OCI-LY1 (cell line): Measurements from ENCODE around the gene D2HGDH.

ENCODE experiments used
- H2AFZ ChIP-seq: fragments of 200-600 bp; sonication (generic), shearing (Covaris generic); 2 replicates; pipeline ENCODE4 v1.6.0; 2014; ENCODE audit warnings: antibody characterized with exemption, mild to moderate bottlenecking, low read length
- H3F3A ChIP-seq: fragments of 200-600 bp; sonication (generic), shearing (Covaris generic); 2 replicates; pipeline ENCODE4 v1.6.0; 2014; ENCODE audit warnings: mild to moderate bottlenecking, antibody characterized with exemption, low read length, moderate library complexity; ENCODE audit not compliant: insufficient read depth
- H3K27ac ChIP-seq: fragments of 200-600 bp; sonication (generic); 2 replicates; pipeline ENCODE4 v1.5.1; 2014; ENCODE audit warnings: low read length, mixed run types, mild to moderate bottlenecking, low read depth; ENCODE audit not compliant: poor library complexity, severe bottlenecking
- H3K27me3 ChIP-seq: fragments of 200-600 bp; sonication (generic); 2 replicates; pipeline ENCODE4 v1.6.0; 2014; ENCODE audit warnings: antibody characterized with exemption, mild to moderate bottlenecking, low read length, moderate library complexity; ENCODE audit not compliant: insufficient read depth
- H3K36me3 ChIP-seq: fragments of 200-600 bp; sonication (generic); 2 replicates; pipeline ENCODE4 v1.6.1; 2014; ENCODE audit warnings: mild to moderate bottlenecking, antibody characterized with exemption, low read length, moderate library complexity, mixed read lengths; ENCODE audit not compliant: insufficient read depth
- H3K4me1 ChIP-seq: fragments of 200-600 bp; sonication (generic); 2 replicates; pipeline ENCODE4 v1.5.1; 2014; ENCODE audit warnings: mild to moderate bottlenecking, low read length, moderate library complexity; ENCODE audit not compliant: insufficient read depth, severe bottlenecking
- H3K4me2 ChIP-seq: fragments of 200-600 bp; sonication (generic), shearing (Covaris generic); 2 replicates; pipeline ENCODE4 v1.6.1; 2014; ENCODE audit warnings: low read length
- H3K4me3 ChIP-seq: fragments of 200-600 bp; sonication (generic); 2 replicates; pipeline ENCODE4 v1.5.1; 2014; ENCODE audit warnings: low read length, low read depth, mild to moderate bottlenecking, mixed read lengths; ENCODE audit not compliant: poor library complexity, severe bottlenecking
- H3K79me2 ChIP-seq: fragments of 200-600 bp; shearing (Covaris generic); 2 replicates; pipeline ENCODE4 v1.6.1; 2016; ENCODE audit warnings: mixed run types, low read length, mixed read lengths; ENCODE audit not compliant: insufficient read depth
- H3K9ac ChIP-seq: fragments of 200-600 bp; sonication (generic), shearing (Covaris generic); 2 replicates; pipeline ENCODE4 v1.6.1; 2014; ENCODE audit warnings: mild to moderate bottlenecking, low read length, mixed read lengths
- H3K9me2 ChIP-seq: fragments of 200-600 bp; sonication (generic), shearing (Covaris generic); 2 replicates; pipeline ENCODE4 v1.6.1; 2014; ENCODE audit warnings: low read depth, mild to moderate bottlenecking, low read length, mixed read lengths
- H3K9me3 ChIP-seq: fragments of 200-600 bp; shearing (Covaris generic); 2 replicates; pipeline ENCODE4 v1.6.1; 2014; ENCODE audit warnings: low read length, mixed read lengths
- H4K20me1 ChIP-seq: fragments of 200-600 bp; sonication (generic), shearing (Covaris generic); 2 replicates; pipeline ENCODE4 v1.6.0; 2016; ENCODE audit warnings: mild to moderate bottlenecking, low read length; ENCODE audit not compliant: insufficient read depth
- CTCF ChIP-seq: fragments of 200-600 bp; sonication (generic), shearing (Covaris generic); IDR thresholded peaks from 2 replicates; pipeline ENCODE4 v1.5.1; 2017; ENCODE audit warnings: mild to moderate bottlenecking, antibody characterized with exemption, low read length, moderate library complexity, mixed read lengths
- EZH2 ChIP-seq: fragments of 200-600 bp; sonication (generic), shearing (Covaris generic); IDR thresholded peaks from 2 replicates; pipeline ENCODE4 v1.8.0; 2017; ENCODE audit warnings: borderline replicate concordance, mixed run types, mild to moderate bottlenecking, antibody characterized with exemption, low read length, moderate library complexity, mixed read lengths

The D2HGDH gene

GRCh38 chr2:241793385-241793784 is 59.0 kb downstream of the D2HGDH start:
- Histone ChIP-seq H3K27me3 (0 out of 2 replicates have a peak, but pooled peaks cover 3% of the 10 kb centered on the region), H3F3A (no peaks in the 10 kb centered on the region), H3K79me2 (no peaks in the 10 kb centered on the region), H3K4me1 (peaks cover 6% of the 10 kb centered on the region), H3K9me2 (no peaks in the 10 kb centered on the region), H3K4me2 (no peak overlapping the region), H4K20me1 (no peaks in the 10 kb centered on the region), H3K9ac (no peak overlapping the region), H3K27ac (no peak overlapping the region), H3K9me3 (no peaks in the 10 kb centered on the region), H3K4me3 (no peak overlapping the region), H3K36me3 (no peaks in the 10 kb centered on the region), H2AFZ (no peak overlapping the region)
- no peak for TF ChIP-seq EZH2
- TF ChIP-seq CTCF: no peak

- H3K4me2 ChIP-seq: no peak overlapping the region
- H4K20me1 ChIP-seq: no peaks in the 10 kb centered on the region
- no peak overlapping the region for H3K9ac ChIP-seq
- no peaks in the 10 kb centered on the region for H3F3A ChIP-seq
- no peaks in the 10 kb centered on the region for H3K9me2 ChIP-seq
- H3K4me1 ChIP-seq: no peaks in the 10 kb centered on the region
- H3K9me3 ChIP-seq: no peaks in the 10 kb centered on the region
- no peaks in the 10 kb centered on the region for H3K79me2 ChIP-seq
- TF ChIP-seq EZH2 (no peak), CTCF (no peak)
- no peaks in the 10 kb centered on the region for H3K36me3 ChIP-seq
- no peak overlapping the region for H3K27ac ChIP-seq
- no peak overlapping the region for H3K4me3 ChIP-seq
- H2AFZ ChIP-seq: no peak overlapping the region
- H3K27me3 ChIP-seq: 0 out of 2 replicates have a peak, but pooled peaks cover 3% of the 10 kb centered on the region
These were observed 59.9 kb downstream of the D2HGDH start for GRCh38 chr2:241794250-241794823.

DNA sequence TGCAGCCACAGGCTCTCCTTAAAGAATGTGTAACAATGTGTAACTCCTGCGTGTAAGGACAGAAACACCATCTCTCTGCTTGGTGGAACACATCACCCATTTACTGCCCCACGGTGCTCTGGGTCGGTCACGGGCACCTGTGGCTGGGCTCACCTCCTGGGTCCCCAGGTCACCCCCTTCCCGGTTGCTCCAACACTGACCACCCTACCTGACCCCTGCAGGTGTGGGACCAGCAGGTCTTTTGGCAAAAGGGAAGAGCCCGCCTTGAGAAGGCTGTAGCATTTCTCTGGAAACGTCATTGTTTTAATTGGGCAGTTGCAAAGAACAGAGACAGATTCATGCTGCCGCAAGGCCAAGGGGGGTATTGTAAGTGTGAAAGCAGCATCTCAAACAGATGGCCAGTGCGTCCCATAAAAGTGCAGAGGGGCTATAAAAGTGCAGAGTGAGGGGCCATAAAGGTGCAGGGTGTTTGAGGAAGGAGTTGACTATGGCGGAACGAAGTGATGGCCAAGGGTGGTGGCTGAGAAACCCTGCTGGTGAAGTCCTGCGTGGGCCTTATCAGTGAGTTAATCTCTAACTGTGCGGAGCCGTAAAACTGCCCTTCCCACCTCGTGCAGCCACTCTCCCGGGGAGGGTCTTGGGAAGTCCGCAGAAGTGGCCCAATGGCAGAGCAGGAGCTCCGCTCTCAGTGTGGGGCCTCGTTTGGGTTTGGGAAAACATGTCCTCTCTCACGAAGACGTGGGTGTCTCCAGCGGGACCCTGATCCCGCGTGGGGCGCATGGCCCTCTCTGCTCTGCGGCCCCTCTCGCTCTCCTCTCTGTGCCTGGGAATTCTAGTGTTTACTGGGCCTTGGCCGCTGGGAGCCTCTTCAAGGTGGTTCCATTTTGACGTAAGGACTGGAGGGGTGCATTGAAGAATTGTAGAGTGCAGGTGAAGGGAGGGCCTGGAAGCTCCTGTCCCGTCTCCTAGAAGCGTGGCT is 60.9 kb downstream of the D2HGDH start:
- H3K9me2 ChIP-seq: no peaks in the 10 kb centered on the region
- H3K36me3 ChIP-seq: no peaks in the 10 kb centered on the region
- H4K20me1 ChIP-seq: no peaks in the 10 kb centered on the region
- no peak overlapping the region for H3K4me2 ChIP-seq
- no peaks in the 10 kb centered on the region for H3K9me3 ChIP-seq
- H3K27ac ChIP-seq: no peak overlapping the region
- no peaks in the 10 kb centered on the region for H3F3A ChIP-seq
- no peak overlapping the region for H3K4me3 ChIP-seq
- H3K9ac ChIP-seq: no peak overlapping the region
- no peak overlapping the region for H2AFZ ChIP-seq
- 0 out of 2 replicates have a peak, but pooled peaks cover 3% of the 10 kb centered on the region for H3K27me3 ChIP-seq
- H3K79me2 ChIP-seq: no peaks in the 10 kb centered on the region
- H3K4me1 ChIP-seq: no peaks in the 10 kb centered on the region
- no peak for TF ChIP-seq EZH2
